Brain microvascular endothelial cell (primary cell): Measurements from ENCODE around the gene ROMO1.
A peak's percentile ranks its signal among the peaks of the same experiment; 100 is the strongest.

Experiments
- DNase-seq: peaks from one replicate; pipeline ENCODE4 v3.0.0-alpha.2; 2020
- H3K27ac ChIP-seq: fragments of 250-450 bp; sonication (Bioruptor Pico); 2 replicates; pipeline ENCODE4 v1.5.1; 2020; ENCODE audit warnings: mild to moderate bottlenecking, moderate library complexity
- H3K27me3 ChIP-seq: fragments of 250-450 bp; sonication (Bioruptor Pico); replicated peaks from 2 replicates; pipeline ENCODE4 v1.5.1; 2020; ENCODE audit warnings: mild to moderate bottlenecking
- H3K36me3 ChIP-seq: fragments of 250-450 bp; sonication (Bioruptor Pico); replicated peaks from 2 replicates; pipeline ENCODE4 v1.5.1; 2020; ENCODE audit warnings: mild to moderate bottlenecking
- H3K4me3 ChIP-seq: 2 replicates; pipeline ENCODE4 v1.5.1; 2011; ENCODE audit warnings: low read depth, mild to moderate bottlenecking, control low read depth, low read length, moderate library complexity
- in situ Hi-C: cut with HindIII; loops from 2 replicates; pipeline ENCODE4 v1.10.0; 2017; ENCODE audit warnings: low sequenced_read_pairs, low pct_ligation_motif_present
- TF ChIP-seq, protein P1 (sequence below): IDR thresholded peaks from 2 replicates; pipeline ENCODE4 v1.5.1; 2011; ENCODE audit warnings: low read depth, mild to moderate bottlenecking, moderate library complexity, low read length, control low read depth, inconsistent platforms; ENCODE audit errors: missing control alignments

ROMO1 gene

DNA sequence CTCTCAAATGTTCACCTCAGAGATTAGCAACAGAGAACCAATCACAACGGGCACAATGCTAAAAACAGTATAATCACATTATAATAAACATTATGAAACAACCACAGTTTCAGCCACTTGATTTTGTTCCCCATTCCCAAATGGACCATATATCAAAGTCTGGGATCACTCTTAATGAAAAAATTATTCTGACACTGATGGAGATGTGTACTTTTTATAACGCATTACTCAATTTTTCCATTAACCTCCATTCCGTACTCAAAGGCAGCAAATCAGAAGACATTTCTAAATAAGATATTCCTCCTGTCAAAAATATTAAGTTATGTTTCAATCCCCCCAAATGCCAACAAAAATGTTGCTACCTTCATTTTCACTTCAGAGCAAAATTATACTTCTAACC lies 37.3 kb upstream of the ROMO1 start:
- no peak overlapping the region for H3K27ac ChIP-seq
- no peak for DNase-seq
- in situ Hi-C loops: no loop called here
- TF ChIP-seq, protein P1, sequence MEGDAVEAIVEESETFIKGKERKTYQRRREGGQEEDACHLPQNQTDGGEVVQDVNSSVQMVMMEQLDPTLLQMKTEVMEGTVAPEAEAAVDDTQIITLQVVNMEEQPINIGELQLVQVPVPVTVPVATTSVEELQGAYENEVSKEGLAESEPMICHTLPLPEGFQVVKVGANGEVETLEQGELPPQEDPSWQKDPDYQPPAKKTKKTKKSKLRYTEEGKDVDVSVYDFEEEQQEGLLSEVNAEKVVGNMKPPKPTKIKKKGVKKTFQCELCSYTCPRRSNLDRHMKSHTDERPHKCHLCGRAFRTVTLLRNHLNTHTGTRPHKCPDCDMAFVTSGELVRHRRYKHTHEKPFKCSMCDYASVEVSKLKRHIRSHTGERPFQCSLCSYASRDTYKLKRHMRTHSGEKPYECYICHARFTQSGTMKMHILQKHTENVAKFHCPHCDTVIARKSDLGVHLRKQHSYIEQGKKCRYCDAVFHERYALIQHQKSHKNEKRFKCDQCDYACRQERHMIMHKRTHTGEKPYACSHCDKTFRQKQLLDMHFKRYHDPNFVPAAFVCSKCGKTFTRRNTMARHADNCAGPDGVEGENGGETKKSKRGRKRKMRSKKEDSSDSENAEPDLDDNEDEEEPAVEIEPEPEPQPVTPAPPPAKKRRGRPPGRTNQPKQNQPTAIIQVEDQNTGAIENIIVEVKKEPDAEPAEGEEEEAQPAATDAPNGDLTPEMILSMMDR: no peak
- peak overlapping the region; percentile 35 for H3K4me3 ChIP-seq
- H3K27me3 ChIP-seq: no peaks in the 10 kb centered on the region
- no peaks in the 10 kb centered on the region for H3K36me3 ChIP-seq

DNA sequence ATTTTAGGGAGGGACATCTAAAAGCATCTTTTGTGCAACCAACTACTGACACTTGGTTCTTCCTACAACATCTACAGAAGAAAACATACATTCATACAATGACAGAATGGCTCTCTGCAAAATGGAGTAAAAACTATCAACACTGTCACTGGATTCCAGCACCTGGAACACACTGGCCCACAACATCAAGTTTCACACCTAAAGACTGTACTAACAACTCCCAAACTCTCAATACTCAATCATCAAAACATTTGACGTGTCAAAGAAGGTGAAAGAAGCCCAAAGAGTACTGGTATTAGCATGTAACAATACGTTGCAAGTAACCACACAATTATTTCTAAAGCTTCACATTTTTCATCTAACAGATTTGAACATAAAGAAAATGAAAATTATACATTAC lies 36.7 kb upstream of the ROMO1 start:
- H3K27me3 ChIP-seq: no peaks in the 10 kb centered on the region
- TF ChIP-seq, protein P1: no peak
- in situ Hi-C loops: no loop called here
- no peaks in the 10 kb centered on the region for H3K36me3 ChIP-seq
- H3K4me3 ChIP-seq: peak overlapping the region; percentile 35
- no peak overlapping the region for H3K27ac ChIP-seq
- no peak for DNase-seq

DNA sequence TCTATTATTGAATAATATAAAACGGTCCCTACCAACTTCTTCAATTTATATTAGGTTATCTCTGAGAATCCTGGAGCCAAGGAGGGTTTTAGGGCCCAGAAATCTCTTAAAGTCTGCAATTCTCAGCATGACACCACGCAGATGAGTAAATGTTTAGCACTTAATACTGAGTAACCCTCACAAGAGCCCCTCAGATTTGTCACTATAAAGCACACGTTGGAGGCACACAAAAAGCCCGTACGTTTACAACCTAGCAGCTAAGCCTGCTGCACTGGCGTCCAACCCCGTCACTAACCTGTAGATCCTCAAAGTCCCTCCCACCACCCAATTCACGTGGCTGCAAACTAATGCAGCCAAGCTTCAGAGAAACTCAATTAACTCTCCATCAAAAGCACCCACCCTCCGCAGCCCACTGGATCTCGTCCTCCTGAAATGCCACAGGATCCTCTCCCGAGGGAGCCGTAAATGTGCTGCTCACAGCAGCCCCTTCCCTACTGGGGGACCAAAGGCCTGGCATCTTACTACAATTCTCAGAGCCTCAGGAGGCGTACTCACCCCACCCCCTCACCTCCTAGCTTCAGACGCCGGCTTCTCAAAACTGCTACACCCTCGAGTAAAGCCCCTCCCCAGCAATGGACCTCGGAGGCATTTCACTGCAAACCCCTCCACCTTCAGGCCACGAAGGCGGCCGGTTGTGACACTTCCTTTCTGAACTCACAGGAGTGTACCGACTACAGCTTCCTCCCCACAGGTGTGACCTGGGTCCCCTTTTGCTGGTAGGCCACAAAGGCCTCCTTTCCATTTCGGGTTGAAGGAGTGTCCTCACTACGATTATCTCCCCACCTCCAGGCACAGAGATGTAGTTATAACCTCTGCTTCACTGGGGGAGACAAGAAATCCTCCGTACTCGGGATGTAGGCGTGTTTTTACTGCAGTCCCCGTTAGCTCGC lies 35.4 kb upstream of the ROMO1 start:
- Histone ChIP-seq H3K27ac (peak overlapping the region; percentile 95), H3K36me3 (no peaks in the 10 kb centered on the region), H3K4me3 (peak overlapping the region; percentile 92), H3K27me3 (no peaks in the 10 kb centered on the region)
- in situ Hi-C loops: no loop called here
- TF ChIP-seq, protein P1: peak; percentile 6
- peak; percentile 11 for DNase-seq

DNA sequence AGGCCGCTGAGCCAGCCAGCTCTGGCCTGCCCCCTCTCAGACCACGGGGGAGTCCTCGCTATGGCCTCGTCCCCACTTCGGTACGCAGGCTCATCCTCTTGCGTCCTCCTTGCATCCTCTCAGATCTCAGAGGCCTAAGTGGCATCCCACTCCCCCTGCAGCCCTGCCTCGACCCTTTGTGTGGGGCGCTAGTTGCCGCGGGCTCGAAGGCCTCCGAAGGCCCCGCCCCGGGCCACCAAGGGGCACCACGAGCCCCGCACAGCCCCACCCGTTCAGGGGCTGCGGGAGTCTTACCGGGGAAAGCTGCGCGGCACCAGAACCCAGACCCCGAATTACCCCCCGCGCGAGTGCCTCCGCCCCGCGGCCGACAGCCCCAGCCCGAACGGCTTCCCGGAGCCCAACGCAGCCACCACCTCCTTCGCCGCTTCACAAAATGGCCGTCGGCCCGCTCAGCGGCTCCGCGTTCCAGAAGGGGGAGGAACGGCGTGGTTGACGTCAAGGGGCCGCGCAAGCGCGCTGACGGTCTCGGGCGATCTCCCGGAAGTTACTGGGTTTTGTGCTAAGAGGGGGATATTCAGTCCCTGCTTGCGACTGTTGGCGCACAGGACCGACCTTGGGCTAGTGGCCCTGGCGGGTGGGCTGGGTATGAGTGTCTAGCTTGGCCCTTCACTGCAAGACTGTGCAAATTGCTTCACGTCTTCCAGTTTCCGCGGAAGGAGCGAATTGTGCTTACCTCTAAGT lies 34.6 kb upstream of the ROMO1 start, which contains the start of the genes CPNE1 and RBM12:
Gene CPNE1 (minus strand): TSS at position 435 of the 741 bp plus-strand sequence. CDS start 31,977 bp downstream, outside the sequence.
Gene RBM12 (minus strand): TSS at position 435 of the 741 bp plus-strand sequence. CDS start 9,578 bp downstream, outside the sequence.
- peak; percentile 87 for DNase-seq
- TF ChIP-seq, protein P1: peak; percentile 9
- in situ Hi-C loops: no loop called here

DNA sequence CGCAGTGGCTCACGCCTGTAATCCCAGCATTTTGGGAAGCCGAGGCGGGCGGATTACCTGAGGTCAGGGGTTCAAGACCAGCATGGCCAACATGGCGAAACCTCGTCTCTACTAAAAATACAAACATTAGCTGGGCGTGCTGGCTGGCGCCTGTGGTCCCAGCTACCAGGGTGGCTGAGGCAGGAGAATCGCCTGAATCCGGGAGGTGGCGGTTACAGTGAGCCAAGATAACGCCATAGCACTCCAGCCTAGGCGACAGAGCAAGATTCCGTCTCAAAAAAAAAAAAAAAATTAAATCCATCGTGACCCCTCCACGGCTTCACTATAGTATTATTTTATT lies 33.3 kb upstream of the ROMO1 start:
- H3K36me3 ChIP-seq: peaks cover 13% of the 10 kb centered on the region
- H3K27ac ChIP-seq: no peak overlapping the region
- no peak overlapping the region for H3K4me3 ChIP-seq
- TF ChIP-seq, protein P1: no peak
- DNase-seq: no peak
- in situ Hi-C loops: no loop called here
- no peaks in the 10 kb centered on the region for H3K27me3 ChIP-seq

More for the DNA sequence above, 34.6 kb upstream of the ROMO1 start, which contains the start of the genes CPNE1 and RBM12:
- no peaks in the 10 kb centered on the region for H3K27me3 ChIP-seq
- peak within 1 kb of the TSS; percentile 92 for H3K4me3 ChIP-seq
- peaks cover 7% of the 10 kb centered on the region for H3K36me3 ChIP-seq
- H3K27ac ChIP-seq: peak within 1 kb of the TSS; percentile 95
